ENCODE results near the gene DSG2.

The DSG2 gene

DNA sequence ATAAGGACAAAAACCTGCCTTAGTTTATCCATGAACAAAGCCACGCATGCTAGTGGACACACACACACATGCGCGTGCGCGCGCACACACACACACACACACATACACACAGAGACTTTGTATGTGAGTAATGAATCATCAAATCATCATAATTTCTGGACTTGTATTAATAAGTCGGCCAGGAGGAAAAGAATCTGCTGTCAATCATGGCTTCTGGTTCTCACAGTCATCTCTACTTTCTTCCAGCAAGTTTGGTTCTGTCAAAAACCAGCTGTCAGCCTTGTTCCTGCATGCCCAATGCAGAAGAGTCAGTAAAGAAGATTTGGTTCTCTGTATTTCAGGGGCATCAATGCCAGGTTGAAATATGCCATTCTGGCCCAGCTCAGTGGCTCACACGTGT, 92.6 kb downstream of the DSG2 start:
- no peak for DNase-seq (ENCODE audit: low read depth in 2 of 2)

DNA sequence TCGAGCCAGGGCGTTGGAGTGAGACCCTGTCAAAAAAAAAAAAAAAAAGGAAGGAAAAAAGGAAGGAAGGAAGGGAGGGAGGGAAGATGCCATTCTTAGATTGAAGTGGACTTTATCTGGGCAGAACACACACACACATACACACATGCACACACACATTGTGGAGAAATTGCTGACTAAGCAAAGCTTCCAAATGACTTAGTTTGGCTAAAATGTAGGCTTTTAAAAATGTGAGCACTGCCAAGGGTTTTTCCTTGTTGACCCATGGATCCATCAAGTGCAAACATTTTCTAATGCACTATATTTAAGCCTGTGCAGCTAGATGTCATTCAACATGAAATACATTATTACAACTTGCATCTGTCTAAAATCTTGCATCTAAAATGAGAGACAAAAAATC, 93.1 kb downstream of the DSG2 start:
- no peak for DNase-seq (ENCODE audit: low read depth in 2 of 2)

- DNase-seq (ENCODE audit: low read depth in 2 of 2): no peak
These were observed 93.7 kb downstream of the DSG2 start, which contains the start of gene TTR for GRCh38 chr18:31591628-31592027. Gene TTR (plus strand): TSS chr18:31591877. CDS start chr18:31591903, 26 bp downstream.

- no peak for DNase-seq (ENCODE audit: low read depth in 2 of 2)
These were observed 94.7 kb downstream of the DSG2 start for GRCh38 chr18:31592506-31593157.

GRCh38 chr18:31595121-31595771, 97.3 kb downstream of the DSG2 start:
- no peak for DNase-seq (ENCODE audit: low read depth in 2 of 2)

GRCh38 chr18:31596081-31596872, 98.3 kb downstream of the DSG2 start:
- DNase-seq (ENCODE audit: low read depth in 2 of 2): no peak

DNA sequence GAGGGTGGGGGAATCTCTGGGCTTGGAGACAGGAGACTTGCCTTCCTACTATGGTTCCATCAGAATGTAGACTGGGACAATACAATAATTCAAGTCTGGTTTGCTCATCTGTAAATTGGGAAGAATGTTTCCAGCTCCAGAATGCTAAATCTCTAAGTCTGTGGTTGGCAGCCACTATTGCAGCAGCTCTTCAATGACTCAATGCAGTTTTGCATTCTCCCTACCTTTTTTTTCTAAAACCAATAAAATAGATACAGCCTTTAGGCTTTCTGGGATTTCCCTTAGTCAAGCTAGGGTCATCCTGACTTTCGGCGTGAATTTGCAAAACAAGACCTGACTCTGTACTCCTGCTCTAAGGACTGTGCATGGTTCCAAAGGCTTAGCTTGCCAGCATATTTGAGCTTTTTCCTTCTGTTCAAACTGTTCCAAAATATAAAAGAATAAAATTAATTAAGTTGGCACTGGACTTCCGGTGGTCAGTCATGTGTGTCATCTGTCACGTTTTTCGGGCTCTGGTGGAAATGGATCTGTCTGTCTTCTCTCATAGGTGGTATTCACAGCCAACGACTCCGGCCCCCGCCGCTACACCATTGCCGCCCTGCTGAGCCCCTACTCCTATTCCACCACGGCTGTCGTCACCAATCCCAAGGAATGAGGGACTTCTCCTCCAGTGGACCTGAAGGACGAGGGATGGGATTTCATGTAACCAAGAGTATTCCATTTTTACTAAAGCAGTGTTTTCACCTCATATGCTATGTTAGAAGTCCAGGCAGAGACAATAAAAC, 100.2 kb downstream of the DSG2 start:
- no peak for DNase-seq (ENCODE audit: low read depth in 2 of 2)
